CD4-positive, alpha-beta T cell treated with Interleukin-6 for 4 hours (primary cell): ENCODE measurements around the gene CXCL3.
"Not testable (repeated sequence)": the region's sequence is repeated elsewhere in the genome, so short reads cannot be mapped to it uniquely, and the experiment has no call there.

Experiments used
- DNase-seq: peaks from one replicate; pipeline ENCODE4 v3.0.0-alpha.2; 2020; ENCODE audit warnings: mixed read lengths

CXCL3 gene

GRCh38 chr4:74038425-74039314, at the start of gene CXCL3:
Gene CXCL3 (minus strand): TSS chr4:74038689. CDS start chr4:74038611, 78 bp downstream.
- DNase-seq, result peak; percentile 7

GRCh38 chr4:74087481-74087880, 49.0 kb upstream of the CXCL3 start:
- DNase-seq, result no peak

GRCh38 chr4:74085669-74086068, 47.2 kb upstream of the CXCL3 start:
- no peak for DNase-seq

- no peak for DNase-seq
Measured at GRCh38 chr4:74084984-74085383, 46.5 kb upstream of the CXCL3 start.

- no peak for DNase-seq
Measured at GRCh38 chr4:74083546-74083945, 45.1 kb upstream of the CXCL3 start.

GRCh38 chr4:74081035-74081434, 42.5 kb upstream of the CXCL3 start:
- DNase-seq, result no peak

- not testable (repeated sequence) for DNase-seq
Measured at GRCh38 chr4:74080351-74080750, 41.9 kb upstream of the CXCL3 start.

GRCh38 chr4:74079024-74079423, 40.5 kb upstream of the CXCL3 start:
- DNase-seq, result not testable (repeated sequence)

GRCh38 chr4:74073358-74073757, 34.9 kb upstream of the CXCL3 start:
- no peak for DNase-seq

- no peak for DNase-seq
Measured at GRCh38 chr4:74072739-74073138, 34.2 kb upstream of the CXCL3 start.

GRCh38 chr4:74067586-74067985, 29.1 kb upstream of the CXCL3 start:
- no peak for DNase-seq

- no peak for DNase-seq
Measured at GRCh38 chr4:74066232-74066631, 27.7 kb upstream of the CXCL3 start.

- DNase-seq, result no peak
Measured at GRCh38 chr4:74065115-74065642, 26.7 kb upstream of the CXCL3 start.

GRCh38 chr4:74063859-74064258, 25.4 kb upstream of the CXCL3 start:
- no peak for DNase-seq

- no peak for DNase-seq
Measured at GRCh38 chr4:74062953-74063352, 24.5 kb upstream of the CXCL3 start.

- no peak for DNase-seq
Measured at GRCh38 chr4:74061430-74061829, 22.9 kb upstream of the CXCL3 start.

- no peak for DNase-seq
Measured at GRCh38 chr4:74059161-74059829, 20.8 kb upstream of the CXCL3 start.

- no peak for DNase-seq
Measured at GRCh38 chr4:74058048-74058651, 19.7 kb upstream of the CXCL3 start.

GRCh38 chr4:74057588-74057987, 19.1 kb upstream of the CXCL3 start:
- no peak for DNase-seq

- DNase-seq, result no peak
Measured at GRCh38 chr4:74056858-74057562, 18.5 kb upstream of the CXCL3 start.

GRCh38 chr4:74056114-74056857, 17.8 kb upstream of the CXCL3 start:
- DNase-seq, result no peak

- DNase-seq, result no peak
Measured at GRCh38 chr4:74055498-74055897, 17.0 kb upstream of the CXCL3 start.
